HG03521 (cell line): ENCODE data around the gene CNRIP1.
"Not testable (repeated sequence)": the region's sequence is repeated elsewhere in the genome, so short reads cannot be mapped to it uniquely, and the experiment has no call there.

Source experiments
- ATAC-seq: cut with Tn5 transposase; IDR thresholded peaks from one replicate; pipeline ENCODE4 v1.9.1; 2021; ENCODE audit warnings: mild to moderate bottlenecking, moderate library complexity; ENCODE audit not compliant: unreplicated experiment

The CNRIP1 gene

GRCh38 chr2:68319398-68320117 is at the start of gene CNRIP1:
CNRIP1 (minus strand) TSS chr2:68319949; CDS start chr2:68319400, 549 bp downstream.
- no peak for ATAC-seq

GRCh38 chr2:68369337-68369734 is 49.6 kb upstream of the CNRIP1 start:
- no peak for ATAC-seq

GRCh38 chr2:68368654-68369336 is 49.0 kb upstream of the CNRIP1 start:
- ATAC-seq, result no peak

GRCh38 chr2:68367953-68368653 is 48.4 kb upstream of the CNRIP1 start:
- ATAC-seq, result no peak

- peak; percentile 47 for ATAC-seq
Measured at GRCh38 chr2:68366083-68366560, 46.4 kb upstream of the CNRIP1 start.

- peak; percentile 44 for ATAC-seq
Measured at GRCh38 chr2:68365087-68365486, 45.3 kb upstream of the CNRIP1 start, which contains the start of gene PLEK. PLEK (plus strand) TSS chr2:68365282; CDS start chr2:68365352, 70 bp downstream.

GRCh38 chr2:68363721-68364120 is 44.0 kb upstream of the CNRIP1 start:
- ATAC-seq, result no peak

- no peak for ATAC-seq
Measured at GRCh38 chr2:68362749-68363148, 43.0 kb upstream of the CNRIP1 start.

- ATAC-seq, result peak; percentile 41
Measured at GRCh38 chr2:68362069-68362468, 42.3 kb upstream of the CNRIP1 start.

GRCh38 chr2:68359889-68360288 is 40.1 kb upstream of the CNRIP1 start:
- no peak for ATAC-seq

- ATAC-seq, result peak; percentile 47
Measured at GRCh38 chr2:68357605-68358337, 38.0 kb upstream of the CNRIP1 start.

- ATAC-seq, result no peak
Measured at GRCh38 chr2:68356599-68357239, 37.0 kb upstream of the CNRIP1 start.

GRCh38 chr2:68352651-68353391 is 33.1 kb upstream of the CNRIP1 start:
- no peak for ATAC-seq

- no peak for ATAC-seq
Measured at GRCh38 chr2:68351997-68352396, 32.2 kb upstream of the CNRIP1 start.

- ATAC-seq, result not testable (repeated sequence)
Measured at GRCh38 chr2:68349091-68349490, 29.3 kb upstream of the CNRIP1 start.

GRCh38 chr2:68345129-68345875 is 25.6 kb upstream of the CNRIP1 start:
- no peak for ATAC-seq

- no peak for ATAC-seq
Measured at GRCh38 chr2:68344031-68344430, 24.3 kb upstream of the CNRIP1 start.

- ATAC-seq, result no peak
Measured at GRCh38 chr2:68342470-68342869, 22.7 kb upstream of the CNRIP1 start.

GRCh38 chr2:68341583-68341982 is 21.8 kb upstream of the CNRIP1 start:
- no peak for ATAC-seq
